ENCODE results near the gene GFRA1.

DNA sequence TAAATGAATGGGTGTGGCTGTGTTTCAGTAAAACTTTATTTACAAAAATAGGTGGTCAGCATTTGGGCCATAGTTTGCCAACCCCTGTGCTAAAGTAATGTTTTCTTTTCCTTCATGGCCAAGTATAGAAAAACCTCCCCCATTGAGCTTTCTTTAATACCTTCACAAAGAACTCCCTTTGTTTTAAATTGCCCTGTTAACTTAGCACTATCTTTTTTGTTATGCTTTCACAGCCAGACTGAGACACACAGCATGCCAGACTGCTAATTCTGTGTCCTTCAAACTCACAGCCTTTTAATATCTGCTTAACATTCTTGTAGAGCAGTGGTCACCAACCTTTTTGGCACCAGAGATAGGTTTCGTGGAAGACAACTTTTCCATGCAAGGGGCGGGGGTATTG, 78.0 kb downstream of the GFRA1 start:
- TF ChIP-seq, protein P1, sequence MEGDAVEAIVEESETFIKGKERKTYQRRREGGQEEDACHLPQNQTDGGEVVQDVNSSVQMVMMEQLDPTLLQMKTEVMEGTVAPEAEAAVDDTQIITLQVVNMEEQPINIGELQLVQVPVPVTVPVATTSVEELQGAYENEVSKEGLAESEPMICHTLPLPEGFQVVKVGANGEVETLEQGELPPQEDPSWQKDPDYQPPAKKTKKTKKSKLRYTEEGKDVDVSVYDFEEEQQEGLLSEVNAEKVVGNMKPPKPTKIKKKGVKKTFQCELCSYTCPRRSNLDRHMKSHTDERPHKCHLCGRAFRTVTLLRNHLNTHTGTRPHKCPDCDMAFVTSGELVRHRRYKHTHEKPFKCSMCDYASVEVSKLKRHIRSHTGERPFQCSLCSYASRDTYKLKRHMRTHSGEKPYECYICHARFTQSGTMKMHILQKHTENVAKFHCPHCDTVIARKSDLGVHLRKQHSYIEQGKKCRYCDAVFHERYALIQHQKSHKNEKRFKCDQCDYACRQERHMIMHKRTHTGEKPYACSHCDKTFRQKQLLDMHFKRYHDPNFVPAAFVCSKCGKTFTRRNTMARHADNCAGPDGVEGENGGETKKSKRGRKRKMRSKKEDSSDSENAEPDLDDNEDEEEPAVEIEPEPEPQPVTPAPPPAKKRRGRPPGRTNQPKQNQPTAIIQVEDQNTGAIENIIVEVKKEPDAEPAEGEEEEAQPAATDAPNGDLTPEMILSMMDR (conservative IDR thresholded peaks at IDR 0.05; ENCODE audit: low read depth, low read length), result no peak
- TF ChIP-seq EZH2 (IDR thresholded peaks at IDR 0.05; ENCODE audit: borderline replicate concordance, low read depth, low read length, poor library complexity, severe bottlenecking), result no peak

Data from A673 (cell line).